BLaER1 (cell line): ENCODE results near the gene SLC25A24.
"Not testable (repeated sequence)": the region's sequence is repeated elsewhere in the genome, so short reads cannot be mapped to it uniquely, and the experiment has no call there.

Experiments
- H3K27ac ChIP-seq: shearing (Covaris generic); formaldehyde crosslinking; 2 replicates; pipeline ENCODE4 v1.8.1; 2022
- H3K27me3 ChIP-seq: shearing (Covaris generic); formaldehyde crosslinking; 2 replicates; pipeline ENCODE4 v1.8.1; 2022
- H3K36me3 ChIP-seq: shearing (Covaris generic); formaldehyde crosslinking; 2 replicates; pipeline ENCODE4 v1.8.1; 2022
- H3K4me1 ChIP-seq: shearing (Covaris generic); formaldehyde crosslinking; 2 replicates; pipeline ENCODE4 v1.8.1; 2022
- H3K4me2 ChIP-seq: shearing (Covaris generic); formaldehyde crosslinking; 2 replicates; pipeline ENCODE4 v1.8.1; 2022
- H3K4me3 ChIP-seq: shearing (Covaris generic); formaldehyde crosslinking; 2 replicates; pipeline ENCODE4 v1.8.1; 2022
- H3K9ac ChIP-seq: shearing (Covaris generic); formaldehyde crosslinking; 2 replicates; pipeline ENCODE4 v1.8.1; 2022
- H3K9me3 ChIP-seq: shearing (Covaris generic); formaldehyde crosslinking; 2 replicates; pipeline ENCODE4 v1.8.1; 2022
- H4K20me1 ChIP-seq: shearing (Covaris generic); formaldehyde crosslinking; 2 replicates; pipeline ENCODE4 v1.8.1; 2022
- Cebpa-rat ChIP-seq: shearing (Covaris generic); IDR thresholded peaks from 2 replicates; pipeline ENCODE4 v1.8.1; 2022

SLC25A24 gene

GRCh38 chr1:108152782-108153222 is 47.3 kb downstream of the SLC25A24 start:
- TF ChIP-seq Cebpa-rat: no peak
- no peaks in the 10 kb centered on the region for H4K20me1 ChIP-seq
- H3K4me3 ChIP-seq: no peak overlapping the region
- H3K9ac ChIP-seq: no peak overlapping the region
- H3K4me1 ChIP-seq: no peaks in the 10 kb centered on the region
- H3K36me3 ChIP-seq: peaks cover 87% of the 10 kb centered on the region
- H3K27ac ChIP-seq: no peak overlapping the region
- H3K9me3 ChIP-seq: peaks cover 10% of the 10 kb centered on the region
- no peaks in the 10 kb centered on the region for H3K27me3 ChIP-seq
- no peak overlapping the region for H3K4me2 ChIP-seq

- peaks cover 89% of the 10 kb centered on the region for H3K36me3 ChIP-seq
- H3K9ac ChIP-seq: no peak overlapping the region
Observed at GRCh38 chr1:108151548-108151947, 48.6 kb downstream of the SLC25A24 start.

GRCh38 chr1:108149796-108150467 is 50.2 kb downstream of the SLC25A24 start:
- no peak overlapping the region for H3K27ac ChIP-seq

More at GRCh38 chr1:108151548-108151947, 48.6 kb downstream of the SLC25A24 start:
- H3K9me3 ChIP-seq: peaks cover 19% of the 10 kb centered on the region
- no peak overlapping the region for H3K4me2 ChIP-seq
- no peaks in the 10 kb centered on the region for H4K20me1 ChIP-seq
- H3K4me1 ChIP-seq: no peaks in the 10 kb centered on the region
- H3K4me3 ChIP-seq: no peak overlapping the region
- TF ChIP-seq Cebpa-rat: no peak
- H3K27ac ChIP-seq: no peak overlapping the region
- H3K27me3 ChIP-seq: no peaks in the 10 kb centered on the region

GRCh38 chr1:108144569-108144968 is 55.6 kb downstream of the SLC25A24 start:
- not testable (repeated sequence) for H3K27me3 ChIP-seq, H3K4me3 ChIP-seq, H3K4me2 ChIP-seq, H3K9ac ChIP-seq, H3K4me1 ChIP-seq, H4K20me1 ChIP-seq, H3K27ac ChIP-seq
- H3K36me3 ChIP-seq: peaks cover 78% of the 10 kb centered on the region
- peaks cover 50% of the 10 kb centered on the region for H3K9me3 ChIP-seq

More at GRCh38 chr1:108149796-108150467, 50.2 kb downstream of the SLC25A24 start:
- H4K20me1 ChIP-seq: no peaks in the 10 kb centered on the region
- no peaks in the 10 kb centered on the region for H3K27me3 ChIP-seq
- TF ChIP-seq Cebpa-rat: no peak
- peaks cover 35% of the 10 kb centered on the region for H3K9me3 ChIP-seq
- peaks cover 96% of the 10 kb centered on the region for H3K36me3 ChIP-seq
- H3K4me2 ChIP-seq: no peak overlapping the region
- H3K9ac ChIP-seq: no peak overlapping the region
- no peaks in the 10 kb centered on the region for H3K4me1 ChIP-seq
- no peak overlapping the region for H3K4me3 ChIP-seq

GRCh38 chr1:108142773-108143394 is 57.3 kb downstream of the SLC25A24 start:
- Histone ChIP-seq H3K4me1 (no peaks in the 10 kb centered on the region), H4K20me1 (no peaks in the 10 kb centered on the region), H3K4me2 (no peak overlapping the region), H3K27me3 (no peaks in the 10 kb centered on the region), H3K36me3 (peaks cover 78% of the 10 kb centered on the region), H3K27ac (no peak overlapping the region), H3K9ac (no peak overlapping the region), H3K9me3 (peaks cover 40% of the 10 kb centered on the region), H3K4me3 (no peak overlapping the region)
- no peak for TF ChIP-seq Cebpa-rat

GRCh38 chr1:108142258-108142657 is 57.9 kb downstream of the SLC25A24 start:
- Histone ChIP-seq H3K36me3 (peaks cover 78% of the 10 kb centered on the region), H4K20me1 (no peaks in the 10 kb centered on the region), H3K27me3 (no peaks in the 10 kb centered on the region), H3K4me3 (no peak overlapping the region), H3K4me1 (no peaks in the 10 kb centered on the region), H3K4me2 (no peak overlapping the region), H3K9me3 (peaks cover 34% of the 10 kb centered on the region), H3K9ac (no peak overlapping the region), H3K27ac (no peak overlapping the region)
- no peak for TF ChIP-seq Cebpa-rat

GRCh38 chr1:108141621-108142020 is 58.5 kb downstream of the SLC25A24 start:
- Histone ChIP-seq H3K4me1 (no peaks in the 10 kb centered on the region), H3K9me3 (peaks cover 32% of the 10 kb centered on the region), H3K27ac (no peak overlapping the region), H3K4me3 (no peak overlapping the region), H3K36me3 (peaks cover 81% of the 10 kb centered on the region), H3K27me3 (no peaks in the 10 kb centered on the region), H3K9ac (no peak overlapping the region), H3K4me2 (no peak overlapping the region), H4K20me1 (no peaks in the 10 kb centered on the region)
- TF ChIP-seq Cebpa-rat: no peak

GRCh38 chr1:108140936-108141335 is 59.2 kb downstream of the SLC25A24 start:
- Histone ChIP-seq H3K27me3 (no peaks in the 10 kb centered on the region), H3K9me3 (peaks cover 25% of the 10 kb centered on the region), H3K4me3 (no peak overlapping the region), H4K20me1 (no peaks in the 10 kb centered on the region), H3K36me3 (peaks cover 78% of the 10 kb centered on the region), H3K4me2 (no peak overlapping the region), H3K27ac (no peak overlapping the region), H3K9ac (no peak overlapping the region), H3K4me1 (no peaks in the 10 kb centered on the region)
- TF ChIP-seq Cebpa-rat: no peak

- Histone ChIP-seq H3K27ac (no peak overlapping the region), H3K4me1 (no peaks in the 10 kb centered on the region), H3K27me3 (no peaks in the 10 kb centered on the region), H3K9me3 (peaks cover 18% of the 10 kb centered on the region), H3K4me3 (no peak overlapping the region), H3K4me2 (no peak overlapping the region), H3K36me3 (peaks cover 71% of the 10 kb centered on the region), H4K20me1 (no peaks in the 10 kb centered on the region), H3K9ac (no peak overlapping the region)
- no peak for TF ChIP-seq Cebpa-rat
Observed at GRCh38 chr1:108140177-108140576, 60.0 kb downstream of the SLC25A24 start.

- not testable (repeated sequence) for H3K9ac ChIP-seq, H3K27ac ChIP-seq, H3K4me2 ChIP-seq, H3K4me1 ChIP-seq, H3K27me3 ChIP-seq, H4K20me1 ChIP-seq, H3K4me3 ChIP-seq
- Histone ChIP-seq H3K9me3 (peaks cover 13% of the 10 kb centered on the region; the same call in 1 of the 2 replicates), H3K36me3 (peaks cover 66% of the 10 kb centered on the region)
Observed at GRCh38 chr1:108139555-108139954, 60.6 kb downstream of the SLC25A24 start.

GRCh38 chr1:108133148-108133547 is 67.0 kb downstream of the SLC25A24 start:
- not testable (repeated sequence) for H3K27me3 ChIP-seq, H3K4me2 ChIP-seq, H3K4me3 ChIP-seq, H3K9ac ChIP-seq, H3K27ac ChIP-seq, H4K20me1 ChIP-seq, H3K4me1 ChIP-seq
- Histone ChIP-seq H3K36me3 (peaks cover 51% of the 10 kb centered on the region), H3K9me3 (peaks cover 34% of the 10 kb centered on the region)

GRCh38 chr1:108132367-108132766 is 67.8 kb downstream of the SLC25A24 start:
- H3K4me1 ChIP-seq: not testable (repeated sequence)

GRCh38 chr1:108131281-108131680 is 68.9 kb downstream of the SLC25A24 start:
- not testable (repeated sequence) for H3K9ac ChIP-seq, H3K4me2 ChIP-seq, H3K4me3 ChIP-seq, H3K27me3 ChIP-seq, H4K20me1 ChIP-seq, H3K27ac ChIP-seq
- Histone ChIP-seq H3K4me1 (peaks cover 10% of the 10 kb centered on the region), H3K9me3 (peaks cover 34% of the 10 kb centered on the region), H3K36me3 (peaks cover 32% of the 10 kb centered on the region)

More at GRCh38 chr1:108132367-108132766, 67.8 kb downstream of the SLC25A24 start:
- H3K9me3 ChIP-seq: peaks cover 34% of the 10 kb centered on the region
- not testable (repeated sequence) for H3K9ac ChIP-seq, H3K27ac ChIP-seq, H3K4me3 ChIP-seq, H3K27me3 ChIP-seq, H3K4me2 ChIP-seq, H4K20me1 ChIP-seq
- H3K36me3 ChIP-seq: peaks cover 43% of the 10 kb centered on the region
